HepG2 (cell line): ENCODE measurements around the gene IGFBP6. TPM values are rescaled to one million over a fixed set of nuclear protein-coding genes. Genes with fewer than 3 reads are reported as not detected.

ENCODE experiments used
- DMTF1 ChIP-seq: sonication (generic); formaldehyde crosslinking; IDR thresholded peaks from 2 replicates; pipeline ENCODE4 v1.4.0; 2020; ENCODE audit warnings: mild to moderate bottlenecking, missing genetic modification reagents
- RELA ChIP-seq: sonication (generic); formaldehyde crosslinking; IDR thresholded peaks from 2 replicates; pipeline ENCODE4 v1.4.0; 2020; ENCODE audit warnings: missing genetic modification reagents
- ZNF275 ChIP-seq: sonication (generic); formaldehyde crosslinking; IDR thresholded peaks from 2 replicates; pipeline ENCODE4 v1.8.0; 2022; ENCODE audit warnings: missing genetic modification reagents, mild to moderate bottlenecking, inconsistent platforms, borderline replicate concordance
- polyA plus RNA-seq, 8 experiments: library from polyadenylated mRNA; depleted of rRNA in 3 of 8; stranded (reverse) in 7 of 8; unstranded in 1 of 8; fragments of >200 nt; fragmentation: Illumina TruSeq in 4 of 8; extraction: Trizol in 4 of 8; gene quantifications; 2 replicates each; pipeline versions ENCODE4 v1.2.1 to v1.2.3, GENCODE V29; 2011 to 2016; ENCODE audit warnings: low read depth in 4 of 8, missing spikeins in 1 of 8, mixed read lengths in 1 of 8; ENCODE audit not compliant: insufficient read depth in 1 of 8
- total RNA-seq, 5 experiments: library from RNA; depleted of rRNA; stranded (reverse); fragments of >200 nt; fragmentation: Illumina TruSeq; extraction: Trizol; gene quantifications; 2 replicates each; pipeline ENCODE4 v1.2.3, GENCODE V29; 2016; ENCODE audit warnings: low read depth in 1 of 5
- TF ChIP-seq, protein P1 (sequence below): sonication (generic); formaldehyde crosslinking; IDR thresholded peaks from 2 replicates; pipeline ENCODE4 v1.5.1; 2020; ENCODE audit warnings: missing genetic modification reagents, mild to moderate bottlenecking, borderline replicate concordance
- TF ChIP-seq, protein P2 (sequence below): sonication (generic); formaldehyde crosslinking; IDR thresholded peaks from 2 replicates; pipeline ENCODE4 v1.4.0; 2020; ENCODE audit warnings: missing genetic modification reagents

The IGFBP6 gene
- total and polyA plus RNA-seq, 2 of the 13 experiments (the other 11 are each of a cell fraction or from before 2014, with no cell fraction given), result 3.9 to 25.2 TPM

- TF ChIP-seq, protein P1, sequence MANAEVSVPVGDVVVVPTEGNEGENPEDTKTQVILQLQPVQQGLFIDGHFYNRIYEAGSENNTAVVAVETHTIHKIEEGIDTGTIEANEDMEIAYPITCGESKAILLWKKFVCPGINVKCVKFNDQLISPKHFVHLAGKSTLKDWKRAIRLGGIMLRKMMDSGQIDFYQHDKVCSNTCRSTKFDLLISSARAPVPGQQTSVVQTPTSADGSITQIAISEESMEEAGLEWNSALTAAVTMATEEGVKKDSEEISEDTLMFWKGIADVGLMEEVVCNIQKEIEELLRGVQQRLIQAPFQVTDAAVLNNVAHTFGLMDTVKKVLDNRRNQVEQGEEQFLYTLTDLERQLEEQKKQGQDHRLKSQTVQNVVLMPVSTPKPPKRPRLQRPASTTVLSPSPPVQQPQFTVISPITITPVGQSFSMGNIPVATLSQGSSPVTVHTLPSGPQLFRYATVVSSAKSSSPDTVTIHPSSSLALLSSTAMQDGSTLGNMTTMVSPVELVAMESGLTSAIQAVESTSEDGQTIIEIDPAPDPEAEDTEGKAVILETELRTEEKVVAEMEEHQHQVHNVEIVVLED (CRISPR knock-in tag), result no peak
- TF ChIP-seq RELA (CRISPR knock-in tag) (no peak), DMTF1 (CRISPR knock-in tag) (no peak), ZNF275 (CRISPR knock-in tag) (no peak)
- TF ChIP-seq, protein P2, sequence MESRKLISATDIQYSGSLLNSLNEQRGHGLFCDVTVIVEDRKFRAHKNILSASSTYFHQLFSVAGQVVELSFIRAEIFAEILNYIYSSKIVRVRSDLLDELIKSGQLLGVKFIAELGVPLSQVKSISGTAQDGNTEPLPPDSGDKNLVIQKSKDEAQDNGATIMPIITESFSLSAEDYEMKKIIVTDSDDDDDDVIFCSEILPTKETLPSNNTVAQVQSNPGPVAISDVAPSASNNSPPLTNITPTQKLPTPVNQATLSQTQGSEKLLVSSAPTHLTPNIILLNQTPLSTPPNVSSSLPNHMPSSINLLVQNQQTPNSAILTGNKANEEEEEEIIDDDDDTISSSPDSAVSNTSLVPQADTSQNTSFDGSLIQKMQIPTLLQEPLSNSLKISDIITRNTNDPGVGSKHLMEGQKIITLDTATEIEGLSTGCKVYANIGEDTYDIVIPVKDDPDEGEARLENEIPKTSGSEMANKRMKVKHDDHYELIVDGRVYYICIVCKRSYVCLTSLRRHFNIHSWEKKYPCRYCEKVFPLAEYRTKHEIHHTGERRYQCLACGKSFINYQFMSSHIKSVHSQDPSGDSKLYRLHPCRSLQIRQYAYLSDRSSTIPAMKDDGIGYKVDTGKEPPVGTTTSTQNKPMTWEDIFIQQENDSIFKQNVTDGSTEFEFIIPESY (CRISPR knock-in tag), result no peak
Measured at GRCh38 chr12:53127169-53127568, 29.7 kb downstream of the IGFBP6 start (continued).
